ENCODE results near the gene LHX3. TPM values are rescaled to one million over a fixed set of nuclear protein-coding genes. Genes with fewer than 3 reads are reported as not detected.

The LHX3 gene
- polyA plus RNA-seq, 3 donors from 2014 or later: not detected

DNA sequence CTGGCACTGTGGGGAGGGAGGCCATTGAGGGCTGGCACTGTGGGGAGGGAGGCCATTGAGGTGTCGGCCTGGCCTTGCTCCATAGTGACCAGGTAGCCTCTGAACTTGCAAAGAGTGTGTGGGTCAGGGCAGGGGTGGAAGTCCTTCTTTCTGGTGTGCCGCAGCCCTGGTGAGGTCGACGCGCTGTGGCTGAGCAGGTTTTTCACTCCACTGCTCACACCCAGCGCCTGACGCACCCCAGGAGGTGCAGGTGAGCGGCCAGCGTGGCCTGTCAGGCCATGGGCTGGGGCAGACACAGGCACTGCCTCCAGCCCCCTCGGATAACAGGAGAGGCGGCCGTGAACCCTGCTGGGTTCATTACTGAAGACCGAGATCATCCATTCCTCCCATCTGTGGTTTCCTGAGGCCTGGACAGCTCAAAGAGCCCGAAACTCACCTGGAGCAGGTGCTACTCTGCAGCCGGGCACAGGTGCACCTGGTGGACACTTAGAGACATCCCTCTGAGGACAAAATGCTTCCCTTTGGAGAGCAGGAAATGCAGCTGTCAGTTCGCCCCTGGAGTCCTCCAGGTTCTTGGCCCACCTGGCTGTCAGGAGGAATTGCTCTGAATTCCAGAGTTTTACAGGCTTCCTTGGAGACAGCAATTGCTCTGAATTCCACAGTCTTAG lies 32.4 kb downstream of the LHX3 start:
- Mint-ChIP-seq H3K9me3 (no peaks in the 10 kb centered on the region), H3K4me1 (no peaks in the 10 kb centered on the region), H3K36me3 (no peaks in the 10 kb centered on the region), H3K27me3 (ENCODE audit: low read depth in 3 of 3) (peaks cover 0 to 4% (median 0%) of the 10 kb centered on the region in 3 donors), H3K4me3 (no peak overlapping the region), H3K27ac (no peak overlapping the region)
- DNase-seq: no peak

DNA sequence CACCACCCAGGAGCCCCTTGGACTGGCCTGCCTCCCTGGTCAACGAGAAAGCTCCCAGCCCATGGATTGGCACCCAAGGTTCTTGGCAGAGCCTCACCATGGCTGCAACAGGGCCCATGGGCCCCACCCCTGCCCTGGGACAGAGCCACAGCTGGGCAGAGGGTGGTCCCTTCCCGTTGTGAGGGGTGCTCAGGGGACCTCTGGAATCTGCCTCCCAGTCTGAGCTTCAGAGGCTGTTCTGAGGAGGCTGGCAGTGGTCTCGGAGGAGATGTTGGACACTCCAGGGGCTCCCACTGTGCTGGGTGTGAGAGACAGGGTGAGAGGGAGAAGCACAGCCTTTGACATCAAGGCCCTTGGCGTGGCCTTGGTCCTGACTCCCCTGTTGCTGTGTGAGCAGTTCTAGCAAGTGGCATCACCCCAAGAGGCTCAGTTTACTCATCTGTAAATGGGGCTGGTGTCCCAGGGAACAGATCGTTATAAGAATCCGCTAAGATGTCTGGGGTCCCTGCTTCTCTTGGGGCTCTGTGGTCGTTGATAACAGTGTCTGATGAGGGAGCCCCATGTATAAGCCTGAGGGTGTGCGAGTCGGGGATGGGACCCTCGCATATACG lies 33.0 kb downstream of the LHX3 start:
- no peak for DNase-seq
- Mint-ChIP-seq H3K4me1 (no peaks in the 10 kb centered on the region), H3K36me3 (no peaks in the 10 kb centered on the region), H3K27me3 (ENCODE audit: low read depth in 3 of 3) (peaks cover 0 to 8% (median 2%) of the 10 kb centered on the region in 3 donors), H3K9me3 (no peaks in the 10 kb centered on the region), H3K4me3 (no peak overlapping the region), H3K27ac (no peak overlapping the region)

DNA sequence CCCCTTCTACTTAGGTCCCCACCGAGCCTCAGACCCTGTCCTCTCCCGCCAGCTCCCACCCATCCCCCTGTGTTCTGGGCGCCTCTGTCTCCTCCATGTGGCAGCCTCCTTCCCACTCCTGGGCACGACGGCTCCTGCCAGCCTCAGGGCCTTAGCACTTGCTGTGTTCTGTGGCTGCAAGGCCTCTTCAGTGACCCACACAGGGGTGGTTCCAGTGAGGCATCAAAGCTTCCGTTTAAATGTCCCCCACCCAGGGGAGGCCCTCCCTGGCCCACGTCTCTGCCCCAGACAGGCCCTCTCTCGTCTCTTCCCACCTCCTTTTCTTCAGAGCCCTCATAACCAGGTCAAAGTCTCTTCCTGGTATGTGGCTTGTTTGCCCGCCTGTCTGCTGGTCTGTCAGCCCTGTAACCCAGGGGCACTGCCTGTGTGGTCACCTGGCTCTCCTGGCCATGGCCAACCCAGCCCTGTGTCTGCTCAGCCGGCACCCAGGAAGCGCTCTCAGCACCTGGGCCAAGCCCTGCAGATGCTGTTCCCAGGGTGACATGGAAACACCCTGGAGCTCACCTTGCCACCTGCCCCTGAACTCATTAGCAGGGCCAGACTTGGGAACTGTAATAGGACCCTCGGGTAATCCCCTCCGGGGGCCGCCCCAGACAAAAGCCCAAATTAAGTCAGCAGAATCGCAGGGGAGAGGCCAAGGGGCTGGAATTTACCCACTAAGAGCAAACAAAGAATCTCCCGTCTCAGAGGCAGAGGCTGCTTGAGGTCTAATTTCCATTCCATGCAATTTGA lies 33.7 kb downstream of the LHX3 start:
- Mint-ChIP-seq H3K36me3 (no peaks in the 10 kb centered on the region), H3K4me1 (no peaks in the 10 kb centered on the region), H3K27ac (no peak overlapping the region), H3K9me3 (no peaks in the 10 kb centered on the region), H3K27me3 (ENCODE audit: low read depth in 3 of 3) (peaks cover 0 to 8% (median 2%) of the 10 kb centered on the region in 3 donors), H3K4me3 (no peak overlapping the region)
- no peak for DNase-seq

DNA sequence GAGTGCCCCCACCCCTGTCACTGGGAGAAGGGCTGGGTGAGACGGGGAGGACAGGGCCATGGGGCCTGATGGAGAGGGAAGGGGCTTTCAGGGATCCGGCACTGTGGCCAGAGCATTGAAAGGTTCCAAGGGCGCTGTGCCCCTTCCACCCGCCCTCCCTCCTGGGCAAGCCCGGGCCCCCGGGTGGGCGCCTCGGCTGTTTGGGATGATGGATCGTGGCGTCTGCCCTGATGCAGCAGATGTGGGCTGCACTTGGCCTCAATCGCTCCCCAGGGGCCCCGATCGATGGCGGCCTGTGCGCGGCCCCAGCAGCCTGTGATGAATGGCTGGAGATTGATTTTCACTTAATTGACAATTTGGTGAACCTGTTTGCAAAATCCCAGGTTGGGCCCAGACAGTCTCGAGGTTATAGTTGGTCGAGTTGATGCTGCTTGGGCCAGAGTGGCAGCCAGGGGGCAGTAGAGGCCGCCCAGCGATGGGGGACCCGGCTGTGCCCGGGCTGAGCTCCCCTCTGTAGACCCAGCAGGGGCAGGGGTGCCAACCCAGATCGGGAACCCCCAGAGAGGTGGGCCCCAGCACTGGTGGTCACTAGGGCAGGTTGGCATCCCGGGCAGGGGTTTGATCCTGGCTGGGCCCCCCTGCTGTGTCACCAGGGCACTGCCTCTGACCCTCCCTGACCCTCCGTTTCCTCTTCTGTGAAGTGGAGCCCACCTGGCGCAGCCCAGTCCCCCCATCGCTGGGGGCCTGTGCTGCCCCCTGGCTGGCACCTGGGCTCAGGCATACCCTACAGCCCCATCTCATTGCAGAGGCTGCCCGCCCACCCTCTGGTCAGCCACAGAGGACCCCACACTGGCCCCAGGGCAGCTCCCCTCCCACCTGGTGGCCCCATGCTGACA lies 34.7 kb downstream of the LHX3 start:
- Mint-ChIP-seq H3K4me1 (no peaks in the 10 kb centered on the region), H3K36me3 (no peaks in the 10 kb centered on the region), H3K9me3 (no peaks in the 10 kb centered on the region), H3K27ac (no peak overlapping the region), H3K4me3 (no peak overlapping the region), H3K27me3 (ENCODE audit: low read depth in 3 of 3) (peaks cover 0 to 8% (median 2%) of the 10 kb centered on the region in 3 donors)
- DNase-seq: peak; percentile 9 to 45 (median 31)

DNA sequence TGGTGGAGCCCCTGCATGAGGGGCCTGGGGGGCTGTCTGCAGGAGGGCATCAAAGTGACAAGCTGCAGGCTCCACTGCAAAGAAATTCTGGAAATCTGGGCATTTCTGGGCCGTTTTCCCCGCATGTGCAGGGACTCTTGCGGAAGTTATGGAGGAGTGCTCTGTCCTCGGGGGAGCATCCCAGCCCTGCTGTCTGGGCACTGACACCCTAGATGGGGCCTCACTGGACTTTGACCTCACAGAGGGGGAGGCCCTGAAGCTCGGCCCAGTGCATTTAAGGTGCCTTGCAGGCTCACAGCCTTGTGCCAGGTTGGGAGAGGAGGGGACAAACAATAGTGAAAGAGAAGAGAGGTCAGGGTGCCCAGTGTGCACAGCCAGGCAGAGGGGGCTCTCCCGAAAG lies 35.4 kb downstream of the LHX3 start:
- H3K27me3 Mint-ChIP-seq (ENCODE audit: low read depth in 3 of 3): peaks cover 0 to 11% (median 2%) of the 10 kb centered on the region in 3 donors
- no peak for DNase-seq
- no peak overlapping the region for H3K4me3 Mint-ChIP-seq
- H3K9me3 Mint-ChIP-seq: no peaks in the 10 kb centered on the region
- no peak overlapping the region for H3K27ac Mint-ChIP-seq
- H3K4me1 Mint-ChIP-seq: no peaks in the 10 kb centered on the region
- no peaks in the 10 kb centered on the region for H3K36me3 Mint-ChIP-seq

DNA sequence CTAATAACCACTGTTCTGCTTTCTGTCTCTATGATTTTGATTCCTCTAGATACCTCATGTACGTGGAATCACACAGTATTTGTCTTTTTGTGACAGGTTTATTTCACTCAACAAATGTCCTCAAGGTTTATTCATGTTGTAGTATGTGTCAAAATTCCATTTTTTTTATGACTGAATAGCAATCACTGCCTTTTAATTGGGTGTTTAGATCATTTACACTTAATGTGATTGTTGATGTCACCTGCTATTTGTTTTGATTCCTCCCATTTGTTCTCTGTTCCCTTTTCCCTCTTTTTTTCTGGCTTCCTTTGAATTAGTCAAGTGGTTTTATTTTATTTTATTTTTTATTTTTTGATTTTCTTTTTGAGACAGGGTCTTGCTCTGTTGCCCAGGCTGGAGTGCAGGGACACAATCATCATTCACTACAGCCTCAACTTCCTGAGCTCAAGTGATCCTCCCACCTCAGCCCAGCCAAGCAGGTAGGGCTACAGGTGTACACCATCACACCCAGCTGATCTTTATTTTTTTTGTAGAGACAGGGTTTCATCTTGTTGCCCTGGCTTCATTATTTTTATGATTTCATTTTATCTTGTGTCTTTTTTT lies 41.6 kb downstream of the LHX3 start:
- Mint-ChIP-seq H3K4me1 (no peaks in the 10 kb centered on the region), H3K36me3 (no peaks in the 10 kb centered on the region), H3K27me3 (ENCODE audit: low read depth in 3 of 3) (peaks cover 2 to 7% (median 3%) of the 10 kb centered on the region in 3 donors), H3K9me3 (peaks cover 0 to 8% (median 0%) of the 10 kb centered on the region in 6 donors), H3K4me3 (no peak overlapping the region), H3K27ac (no peak overlapping the region)
- no peak for DNase-seq

DNA sequence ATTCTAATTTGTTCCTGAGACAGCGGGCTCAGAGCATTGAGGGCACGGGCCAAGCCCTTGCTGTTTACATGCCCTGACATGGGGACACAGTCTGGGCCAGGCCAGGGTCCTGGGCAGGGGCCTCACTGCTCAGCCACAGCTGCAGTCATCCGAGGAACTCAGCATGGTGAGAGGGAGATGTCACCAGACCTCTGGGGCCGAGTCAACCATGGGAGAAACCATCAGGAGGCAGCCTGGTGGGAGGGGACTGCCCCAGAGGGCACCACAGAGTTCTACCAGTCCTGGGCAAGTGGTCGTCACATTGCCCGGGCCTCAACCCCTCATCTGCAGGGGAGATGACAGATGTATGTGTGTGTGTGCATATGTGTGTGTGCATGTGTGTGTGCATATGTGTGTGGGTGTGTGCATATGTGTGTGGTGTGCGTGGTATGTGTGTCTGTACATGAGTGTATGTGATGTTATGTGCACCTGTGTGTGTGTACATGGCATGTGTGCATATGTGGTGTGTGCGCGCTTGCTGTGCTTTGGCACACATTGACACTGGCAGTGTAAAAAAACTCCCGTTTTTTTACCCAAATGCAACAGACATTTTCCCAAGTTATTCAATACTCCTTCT lies 43.8 kb downstream of the LHX3 start:
- H3K27ac Mint-ChIP-seq: no peak overlapping the region
- H3K9me3 Mint-ChIP-seq: peaks cover 0 to 8% (median 0%) of the 10 kb centered on the region in 6 donors
- DNase-seq: no peak
- no peaks in the 10 kb centered on the region for H3K36me3 Mint-ChIP-seq
- H3K4me3 Mint-ChIP-seq: no peak overlapping the region
- H3K4me1 Mint-ChIP-seq: no peaks in the 10 kb centered on the region
- H3K27me3 Mint-ChIP-seq (ENCODE audit: low read depth in 3 of 3): peaks cover 1 to 3% (median 2%) of the 10 kb centered on the region in 3 donors

DNA sequence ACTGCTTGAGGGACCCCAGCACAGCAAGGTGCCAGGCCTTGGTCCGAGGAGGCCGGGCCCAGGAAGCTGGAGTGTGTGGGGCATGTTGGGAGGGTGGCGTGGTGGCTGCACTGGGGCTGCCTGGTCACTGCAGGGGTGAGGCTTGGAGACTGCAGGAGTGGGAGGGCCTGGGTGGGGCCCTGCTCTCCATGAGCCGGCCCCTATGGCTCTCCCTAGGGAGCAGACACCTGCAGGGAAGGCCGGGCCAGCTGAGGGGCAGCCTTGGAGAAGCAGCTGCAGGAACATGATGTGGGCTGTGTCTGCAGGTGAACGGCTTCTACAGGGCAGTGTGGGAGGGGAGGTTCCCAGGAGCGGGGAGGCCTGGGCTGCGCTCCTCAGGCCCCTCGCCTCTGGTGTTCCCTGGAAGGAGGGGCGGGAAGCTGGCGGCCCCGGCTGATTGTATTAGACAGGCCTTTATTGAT lies 44.5 kb downstream of the LHX3 start:
- Mint-ChIP-seq H3K36me3 (no peaks in the 10 kb centered on the region), H3K9me3 (peaks cover 0 to 8% (median 0%) of the 10 kb centered on the region in 6 donors), H3K27ac (no peak overlapping the region), H3K4me1 (no peaks in the 10 kb centered on the region), H3K4me3 (no peak overlapping the region), H3K27me3 (ENCODE audit: low read depth in 3 of 3) (peaks cover 1 to 3% (median 2%) of the 10 kb centered on the region in 3 donors)
- no peak for DNase-seq

DNA sequence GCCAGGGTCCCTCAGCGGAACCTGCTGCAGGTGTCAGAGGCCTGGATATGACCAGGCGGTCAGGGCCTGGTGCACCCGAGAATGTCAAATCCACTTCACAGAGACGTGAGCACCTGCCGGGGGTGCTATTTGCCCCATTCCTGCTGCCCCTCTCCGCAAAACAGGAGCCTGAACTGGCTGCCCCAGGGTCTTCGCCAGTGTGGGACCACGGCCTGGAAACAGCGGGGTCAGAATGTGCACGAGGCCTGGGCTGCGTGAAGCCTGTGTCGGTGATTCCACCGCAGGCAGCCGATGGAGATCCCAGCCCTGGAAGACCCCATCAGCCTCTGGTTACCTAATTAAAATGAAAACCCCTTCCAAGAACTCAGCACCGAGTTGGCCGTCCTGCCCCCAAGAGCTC lies 45.1 kb downstream of the LHX3 start:
- Mint-ChIP-seq H3K4me3 (no peak overlapping the region), H3K27me3 (ENCODE audit: low read depth in 3 of 3) (peaks cover 1 to 3% (median 1%) of the 10 kb centered on the region in 3 donors), H3K9me3 (peaks cover 0 to 8% (median 0%) of the 10 kb centered on the region in 6 donors), H3K36me3 (no peaks in the 10 kb centered on the region), H3K27ac (no peak overlapping the region), H3K4me1 (no peaks in the 10 kb centered on the region)
- DNase-seq: no peak

DNA sequence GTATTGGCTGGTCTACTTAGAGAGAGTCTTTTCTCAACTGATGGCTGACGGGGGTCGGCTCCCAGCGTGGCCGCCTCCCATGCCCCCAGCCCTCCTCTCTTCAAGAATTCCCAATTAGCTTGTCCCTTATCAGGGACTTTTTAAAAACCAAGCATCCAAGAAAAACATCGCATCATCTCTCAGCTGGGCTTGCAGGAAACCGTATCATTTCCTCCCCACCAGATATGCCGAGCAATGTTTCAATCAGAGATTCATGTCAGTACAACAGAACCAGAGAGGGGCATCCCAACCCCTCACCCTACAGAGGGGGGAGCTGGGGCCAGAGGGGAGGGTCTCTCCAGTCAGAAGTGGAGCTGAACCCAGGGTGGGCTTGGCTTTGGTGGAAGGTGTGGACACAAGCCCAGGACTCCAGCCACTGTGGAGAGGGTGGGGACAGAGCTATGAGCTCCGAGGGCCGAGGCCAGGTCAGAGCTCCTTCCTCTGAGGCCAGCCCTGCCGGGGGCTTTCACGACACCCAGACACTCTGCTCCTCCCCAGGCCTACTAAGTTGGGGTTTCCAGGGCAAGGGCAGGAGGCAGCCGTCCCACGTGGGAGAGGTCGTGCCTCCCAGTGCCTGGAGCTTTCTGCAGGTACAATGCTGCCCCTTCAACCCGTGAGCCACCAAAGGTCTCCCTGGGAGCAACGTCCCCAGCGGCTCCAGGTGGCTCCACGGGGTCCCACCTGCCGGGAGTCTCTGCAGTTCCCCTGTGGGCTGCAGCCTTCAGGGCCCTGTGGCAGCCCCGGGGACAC lies 47.3 kb downstream of the LHX3 start:
- no peak for DNase-seq
- Mint-ChIP-seq H3K4me1 (no peaks in the 10 kb centered on the region), H3K9me3 (no peaks in the 10 kb centered on the region), H3K4me3 (no peak overlapping the region), H3K27ac (peak overlapping the region in 1 of 6 donors; percentile 50), H3K36me3 (no peaks in the 10 kb centered on the region), H3K27me3 (ENCODE audit: low read depth in 3 of 3) (peaks cover 0 to 4% (median 1%) of the 10 kb centered on the region in 3 donors)

DNA sequence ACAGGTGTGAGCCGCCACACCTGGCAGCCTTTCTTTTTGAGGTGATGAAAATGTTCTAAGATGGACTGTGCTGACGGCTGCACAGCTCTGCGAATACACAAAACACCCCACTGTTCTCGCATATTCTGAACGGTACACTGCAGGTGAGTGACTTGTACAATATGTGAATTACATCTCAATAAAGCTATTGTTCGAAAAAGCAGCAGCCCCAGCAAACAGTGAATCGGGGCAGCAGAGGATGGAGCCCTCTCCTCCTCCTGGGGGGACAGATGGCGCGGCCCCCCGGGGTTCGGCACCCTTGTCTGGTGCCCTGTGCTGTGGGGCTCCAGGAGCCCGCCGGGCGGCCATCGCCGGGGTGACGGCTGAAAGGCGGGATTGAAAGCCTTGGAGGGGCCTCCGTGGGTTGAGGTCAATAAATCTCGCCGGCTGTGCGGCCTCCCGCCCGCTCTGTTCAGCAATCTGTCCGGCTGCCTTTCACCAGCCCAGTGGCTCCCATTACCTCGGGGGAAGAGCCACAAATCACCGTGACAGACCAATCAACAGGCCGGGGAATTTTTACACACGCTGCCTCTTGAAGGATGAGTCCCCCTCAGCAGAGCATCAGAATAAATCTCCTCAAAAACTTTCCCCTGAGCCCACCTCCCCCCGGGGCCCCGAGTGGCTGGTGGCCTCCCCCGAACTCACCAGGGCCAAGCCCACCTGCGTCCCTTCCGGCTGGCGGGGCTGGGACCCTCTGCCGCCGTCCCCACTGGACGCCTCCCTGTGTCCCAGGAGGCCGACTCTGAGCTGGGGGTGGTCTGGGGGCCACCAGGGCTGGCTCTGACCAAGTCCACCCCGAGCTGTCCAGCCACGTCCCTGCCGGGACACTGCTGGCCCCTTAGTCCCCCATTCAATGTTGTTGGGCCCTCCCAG lies 48.5 kb downstream of the LHX3 start:
- Mint-ChIP-seq H3K9me3 (no peaks in the 10 kb centered on the region), H3K27ac (no peak overlapping the region)

More for the DNA sequence above, 48.5 kb downstream of the LHX3 start:
- no peaks in the 10 kb centered on the region for H3K36me3 Mint-ChIP-seq
- H3K4me3 Mint-ChIP-seq: no peak overlapping the region
- peaks cover 1 to 4% (median 2%) of the 10 kb centered on the region in 3 donors for H3K27me3 Mint-ChIP-seq (ENCODE audit: low read depth in 3 of 3)
- DNase-seq: no peak
- no peaks in the 10 kb centered on the region for H3K4me1 Mint-ChIP-seq

Measured in immature natural killer cell (primary cell).